ENCODE data around the gene WDR33.
"Not testable (repeated sequence)": the region's sequence is repeated elsewhere in the genome, so short reads cannot be mapped to it uniquely, and the experiment has no call there.

Gene WDR33

DNA sequence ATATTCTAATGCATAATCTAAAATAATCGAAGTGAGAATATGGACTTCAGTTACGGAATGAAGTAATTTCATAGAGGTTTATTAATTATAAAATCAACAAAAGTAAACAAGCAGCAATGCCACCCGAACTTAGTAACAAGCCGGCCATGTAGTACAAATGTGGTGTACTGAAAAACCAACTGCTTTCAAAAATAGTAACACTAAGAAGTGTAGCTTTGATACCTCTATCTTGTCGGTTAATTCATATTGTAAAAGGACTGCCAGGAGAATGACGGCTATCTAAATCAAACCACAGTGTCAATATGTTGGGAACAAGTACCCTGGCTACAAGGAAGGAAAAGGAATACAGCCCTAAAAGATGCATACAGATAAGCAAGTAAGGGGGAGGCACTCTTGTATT lies 48.5 kb downstream of the WDR33 start:
- DNase-seq = no peak

DNA sequence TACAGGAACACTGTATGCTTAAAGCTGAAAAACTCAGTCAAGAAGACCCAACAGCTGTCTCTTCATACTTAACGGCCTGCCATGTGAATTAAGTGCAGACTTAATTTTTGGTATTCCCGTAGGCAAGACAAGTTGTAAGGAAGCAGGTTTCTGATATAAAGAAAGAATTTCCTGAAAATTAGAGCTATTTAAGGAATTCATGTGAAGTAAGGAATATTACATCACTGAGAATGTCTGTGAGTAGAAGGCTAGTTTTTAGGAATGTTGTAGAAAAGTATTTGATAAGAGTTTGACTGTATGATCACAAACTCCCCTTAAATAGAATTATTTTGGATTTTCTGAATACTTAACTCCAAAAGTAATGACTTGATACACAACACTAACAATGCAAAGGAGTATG lies 51.0 kb downstream of the WDR33 start:
- no peak for DNase-seq

DNA sequence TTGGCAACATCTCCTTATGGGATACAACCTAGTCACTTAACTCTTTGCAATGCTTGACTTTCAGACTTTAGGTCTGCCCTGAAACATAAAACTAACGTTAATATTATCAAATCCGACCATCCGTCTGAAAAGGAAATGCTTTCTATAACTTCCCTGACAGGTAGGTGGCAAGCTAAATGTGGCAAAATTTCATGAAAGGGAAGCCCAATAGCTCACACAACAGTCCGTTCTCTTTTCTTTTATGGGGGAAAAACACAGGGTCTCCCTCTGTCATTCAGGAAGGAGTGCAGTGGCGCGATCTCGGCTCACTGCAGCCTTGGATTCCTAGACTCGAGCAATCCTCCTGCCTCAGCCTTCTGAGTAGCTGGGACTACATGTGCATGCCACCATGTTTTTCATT lies 56.8 kb downstream of the WDR33 start:
- DNase-seq = no peak

DNA sequence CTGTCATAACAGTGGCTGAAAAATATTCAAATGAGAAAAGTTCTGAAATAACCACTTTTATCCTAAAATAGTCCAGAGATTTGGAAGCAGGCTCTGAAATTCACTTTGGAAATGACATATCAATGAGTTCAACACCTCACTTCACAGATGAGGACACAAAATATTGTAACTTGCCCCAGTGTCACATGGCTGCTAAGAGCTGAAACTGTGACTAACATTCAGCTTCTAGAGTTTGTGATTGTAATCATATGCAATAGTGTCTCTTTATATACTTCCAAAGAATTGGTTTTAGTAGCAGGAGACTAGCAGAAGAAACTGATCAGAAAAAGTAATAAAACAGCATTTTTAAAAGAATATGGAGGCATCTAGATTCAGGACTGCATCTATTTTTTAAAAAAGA lies 57.6 kb downstream of the WDR33 start:
- no peak for DNase-seq

DNA sequence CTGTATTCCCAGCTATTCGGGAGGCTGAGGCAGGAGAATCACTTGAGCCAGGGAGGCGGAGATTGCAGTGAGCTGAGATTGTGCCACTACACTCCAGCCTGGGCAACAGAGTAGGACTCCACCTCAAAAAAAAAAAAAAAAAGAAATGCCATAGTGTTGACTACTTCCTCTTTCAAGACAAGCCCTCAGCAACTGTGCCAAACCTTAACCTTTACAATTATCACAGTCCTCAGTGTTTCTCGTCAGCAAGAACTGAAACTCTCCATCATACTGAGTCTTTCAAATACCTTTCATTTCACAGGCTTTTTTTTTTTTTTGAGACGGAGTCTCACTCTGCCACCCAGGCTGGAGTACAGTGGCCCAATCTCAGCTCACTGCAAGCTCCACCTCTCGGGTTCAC lies 61.4 kb downstream of the WDR33 start:
- not testable (repeated sequence) for DNase-seq

DNA sequence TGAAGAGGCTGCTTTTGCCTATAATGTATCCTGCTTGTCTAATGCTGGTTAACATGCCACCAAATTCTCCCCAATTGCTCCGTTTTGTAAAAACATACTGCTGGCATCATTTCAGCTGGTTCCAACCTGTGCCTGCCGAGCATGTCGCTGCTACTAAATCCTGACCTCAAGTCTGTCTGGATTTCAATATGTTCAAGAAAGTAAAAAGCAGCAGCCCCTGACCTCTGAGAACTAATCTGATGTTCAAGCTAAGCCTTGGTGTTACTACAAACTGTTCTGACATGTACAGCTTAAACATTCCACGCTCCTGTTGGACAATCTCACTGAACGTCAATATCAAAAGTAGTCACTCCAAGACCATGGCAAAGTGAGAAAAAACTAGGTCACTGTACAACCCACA lies 63.4 kb downstream of the WDR33 start:
- DNase-seq = no peak

DNA sequence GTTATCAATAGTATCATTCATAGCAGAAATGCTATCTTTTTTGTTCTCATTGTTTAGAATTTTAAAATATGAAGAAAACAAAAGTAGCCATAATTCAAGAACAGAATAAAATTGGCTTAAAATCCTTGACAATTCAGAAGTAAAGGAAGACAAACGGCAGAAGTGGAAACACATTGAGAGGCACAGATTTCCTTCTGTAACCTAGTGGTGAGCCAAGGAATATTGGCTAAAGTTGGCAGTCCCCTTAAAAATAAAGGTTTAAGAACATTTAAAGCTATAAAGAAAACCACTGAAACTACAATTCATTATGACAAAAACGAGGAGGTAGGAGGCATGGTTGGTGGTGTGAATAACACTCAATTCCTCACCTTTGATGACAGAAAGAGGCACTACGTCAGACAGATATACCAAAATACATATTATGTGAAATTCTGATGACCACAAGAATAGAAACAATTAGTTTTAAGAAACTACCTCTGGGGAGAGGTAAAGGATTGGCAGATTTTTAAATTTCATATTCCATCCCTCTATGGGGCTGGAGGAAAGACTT lies 67.4 kb downstream of the WDR33 start:
- DNase-seq = no peak

DNA sequence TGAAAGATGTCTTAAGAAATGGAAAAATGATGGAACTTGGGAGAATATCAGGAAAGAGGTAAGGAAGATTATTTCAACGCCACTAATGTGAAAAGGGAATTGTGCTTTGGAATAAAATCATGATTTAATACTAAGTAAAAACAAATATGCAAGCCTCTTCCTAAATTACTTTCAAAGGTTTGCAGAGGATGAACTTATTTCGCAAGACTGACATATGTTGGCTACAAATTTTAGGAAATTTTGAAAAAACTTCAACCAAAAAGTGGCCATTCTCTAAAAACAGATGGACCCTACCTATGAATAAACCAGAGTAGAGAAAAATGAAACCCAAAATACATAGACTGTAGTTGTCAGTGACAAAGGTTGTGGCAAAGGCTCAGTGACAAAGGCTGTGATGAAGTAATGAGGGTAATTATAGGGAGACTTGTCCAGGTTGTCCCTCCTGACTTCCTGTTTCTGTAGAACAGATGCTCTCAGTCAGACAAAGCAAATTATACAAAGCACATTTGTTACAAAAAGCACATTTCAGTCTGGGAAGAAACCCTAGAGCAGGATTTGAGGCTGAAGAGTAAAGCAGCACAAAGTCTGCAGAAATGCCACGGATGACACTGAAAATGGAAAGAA lies 70.2 kb downstream of the WDR33 start:
- DNase-seq = peak; percentile 10

DNA sequence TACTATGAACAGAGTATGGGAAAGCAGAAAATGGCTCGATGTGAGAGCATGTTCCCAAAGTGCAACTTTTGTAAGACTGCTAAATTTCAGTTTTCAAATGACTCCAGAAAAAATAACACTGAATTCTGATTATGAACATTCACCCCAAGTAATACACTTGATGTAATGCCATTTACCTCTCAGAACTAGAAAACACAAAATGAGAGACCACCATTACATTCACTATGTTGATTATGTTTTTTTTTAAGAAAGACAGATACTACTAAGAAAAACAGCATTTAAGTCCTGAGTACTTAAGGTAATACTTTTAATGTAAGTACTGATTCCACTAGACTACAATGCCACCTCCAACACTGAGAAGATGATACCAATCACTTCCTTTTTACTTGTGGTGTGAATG lies 71.2 kb downstream of the WDR33 start:
- no peak for DNase-seq

DNA sequence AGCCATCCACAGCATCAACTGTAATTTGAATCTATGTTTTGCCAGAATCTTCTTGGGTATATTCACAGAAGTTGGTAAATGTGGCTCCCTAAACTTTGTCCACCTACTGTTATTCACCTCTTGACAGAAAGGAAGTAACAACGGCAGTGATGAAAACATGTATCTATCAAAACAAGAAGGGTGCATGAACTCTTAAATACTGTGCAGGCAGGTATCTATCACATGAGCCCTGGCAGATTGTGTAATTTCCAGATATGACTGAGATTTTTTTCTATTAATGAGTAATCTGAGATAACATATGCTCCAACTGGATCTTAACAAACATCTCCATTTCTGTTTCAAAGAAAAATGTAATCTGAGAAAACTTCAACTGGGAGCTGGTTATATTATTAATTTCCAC lies 73.1 kb downstream of the WDR33 start:
- no peak for DNase-seq

DNA sequence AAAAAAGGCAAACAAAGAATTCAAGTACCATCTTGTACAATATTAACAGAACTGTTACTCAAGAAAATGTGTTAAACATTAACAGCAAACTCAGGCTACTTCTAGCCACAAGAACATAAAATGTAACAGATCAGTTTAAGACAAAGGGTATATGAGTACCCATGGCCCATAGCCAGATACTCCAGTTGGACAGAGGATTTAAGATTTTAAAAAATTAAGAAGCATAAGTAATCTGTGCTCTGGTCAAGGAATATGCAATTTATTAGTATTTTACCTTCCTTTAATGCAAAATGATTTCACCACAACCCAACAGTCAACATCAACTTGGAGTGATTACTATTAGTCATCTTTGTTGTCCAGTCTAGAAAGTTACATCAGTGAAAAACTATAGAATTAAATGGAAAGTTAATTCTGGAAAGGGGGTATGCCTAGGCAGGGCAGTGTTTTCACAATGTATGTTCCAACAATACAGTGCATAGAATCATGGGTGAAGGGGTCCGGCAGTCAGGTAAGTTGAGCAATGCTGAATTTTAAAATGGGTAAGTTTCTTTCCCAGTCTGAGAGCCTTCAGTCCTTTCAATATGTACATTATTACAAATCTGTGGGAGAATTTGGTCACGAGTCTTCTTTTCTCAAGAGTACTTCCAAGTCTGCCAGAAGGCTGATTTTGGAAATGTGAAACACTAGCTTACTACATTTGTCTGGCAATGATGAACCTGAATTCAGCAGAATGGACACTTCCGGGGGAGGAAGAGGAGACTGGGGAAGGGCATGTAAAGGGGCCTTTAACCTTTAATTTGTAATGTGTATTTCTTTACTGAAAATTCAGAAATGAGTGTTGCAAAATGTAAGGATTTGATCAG lies 75.2 kb downstream of the WDR33 start:
- DNase-seq = no peak

DNA sequence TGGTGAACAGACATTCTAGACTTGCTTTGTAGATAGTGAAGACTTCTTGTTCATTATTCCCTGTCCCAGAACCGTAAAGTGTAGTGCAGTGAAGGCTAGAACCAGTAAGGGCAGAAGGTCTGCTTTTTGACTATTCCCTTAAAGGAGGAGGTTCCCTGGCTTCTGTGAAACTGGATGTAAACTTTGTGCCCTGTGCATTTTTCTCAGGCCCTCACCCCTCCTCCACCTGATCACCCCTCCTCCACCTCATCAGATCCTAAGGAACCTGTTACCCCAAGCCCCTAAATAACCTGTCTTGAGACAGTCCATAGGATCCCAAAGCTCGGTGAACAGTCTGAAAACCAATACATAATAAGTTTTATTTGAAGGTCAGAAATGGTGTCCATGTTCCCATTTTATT lies 75.9 kb downstream of the WDR33 start:
- DNase-seq = no peak

DNA sequence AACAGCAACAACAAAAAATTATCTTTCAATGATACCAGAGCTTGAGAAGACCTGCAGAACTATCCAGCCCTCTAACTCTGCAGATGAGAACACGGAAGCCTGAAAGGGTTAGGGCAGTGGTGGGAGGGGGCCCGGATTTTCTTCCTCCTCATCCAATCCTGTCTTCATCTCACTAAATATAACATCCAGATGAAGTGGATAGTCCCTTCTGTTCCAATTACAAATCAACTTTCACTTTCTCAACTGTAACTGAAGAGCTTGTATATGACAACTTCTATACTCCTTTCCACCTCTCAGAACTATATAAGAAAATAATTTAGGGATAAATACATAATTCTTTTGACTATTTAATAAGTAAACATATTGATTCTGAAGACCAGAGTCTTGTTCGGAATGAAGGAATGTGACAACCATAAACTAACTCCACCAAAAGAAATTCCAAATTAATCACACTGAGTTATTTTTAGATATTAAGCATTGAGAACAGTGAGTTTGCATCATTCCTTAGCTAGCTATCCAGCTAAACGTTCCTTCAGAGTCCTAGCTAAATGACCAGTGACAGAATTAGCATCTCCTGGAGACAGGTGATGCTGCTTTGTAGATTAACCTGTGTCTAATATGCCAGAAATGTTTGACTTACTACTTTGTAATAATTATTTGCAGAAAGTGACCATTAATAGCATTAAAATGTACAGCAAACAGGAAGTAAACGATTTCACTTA lies 77.0 kb downstream of the WDR33 start:
- no peak for DNase-seq

DNA sequence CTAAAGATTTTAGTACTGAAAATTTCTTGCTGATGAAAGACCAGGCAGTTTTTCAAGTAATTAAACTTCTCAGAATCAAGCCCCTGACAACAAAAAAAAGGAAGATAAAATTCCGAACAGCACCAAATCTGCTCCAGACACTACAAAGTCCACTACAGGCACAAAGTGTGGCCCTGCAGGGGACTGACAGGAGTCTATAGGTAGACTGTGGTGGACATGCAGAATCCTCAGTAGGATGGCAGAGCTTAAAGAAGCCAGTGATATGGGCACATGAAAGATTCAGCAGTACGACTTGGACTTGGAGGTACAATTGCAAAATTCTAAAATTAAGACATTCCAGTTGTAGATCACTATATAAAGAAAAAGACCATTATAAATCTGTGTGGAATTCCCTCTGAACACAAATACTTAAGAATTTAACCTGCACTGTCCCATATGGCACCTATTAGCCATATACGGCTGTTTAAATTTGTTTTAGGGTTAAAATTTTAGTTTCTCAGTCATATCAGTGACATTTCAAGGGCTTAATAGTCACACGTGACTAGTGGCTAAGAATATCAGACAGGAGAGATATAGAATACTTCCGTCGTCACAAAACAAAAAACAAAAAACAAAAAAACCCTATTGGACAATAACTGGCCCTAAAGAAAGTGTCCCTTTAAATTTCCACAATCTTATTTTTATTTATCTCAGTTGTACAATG lies 77.7 kb downstream of the WDR33 start:
- no peak for DNase-seq

DNA sequence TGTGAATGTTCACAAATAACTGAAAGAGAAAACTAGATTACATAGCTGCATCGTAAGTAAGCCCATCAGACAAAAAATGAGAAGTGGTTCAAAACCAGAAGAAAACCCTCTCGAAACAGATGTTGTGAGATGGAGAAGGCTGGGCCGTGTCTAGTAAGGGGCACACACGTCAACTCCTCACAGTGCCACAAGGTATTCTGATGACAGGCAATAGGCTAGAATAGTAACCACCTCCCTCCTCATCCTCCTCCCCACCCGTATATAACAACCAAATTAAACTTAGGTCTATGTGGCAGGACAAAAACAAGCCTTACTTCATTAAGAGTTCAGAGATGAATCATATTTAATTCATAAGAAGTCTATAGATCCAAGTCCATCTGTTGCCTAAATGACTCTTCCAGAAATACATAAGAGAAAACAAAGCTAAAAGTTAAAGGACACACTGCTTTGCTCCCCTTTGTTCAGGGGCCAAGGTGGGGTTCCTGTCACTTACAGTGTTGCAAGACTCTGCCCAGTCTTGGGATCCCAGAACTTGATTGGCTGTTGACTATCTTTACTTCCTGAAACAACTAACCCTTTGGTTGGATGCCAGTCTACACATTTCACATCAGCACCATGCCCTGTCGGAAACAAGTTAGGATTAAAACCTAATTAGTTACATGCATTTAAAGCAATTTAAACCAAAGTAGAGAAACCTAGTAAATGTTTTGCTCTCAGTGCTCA lies 84.7 kb downstream of the WDR33 start:
- no peak for DNase-seq

DNA sequence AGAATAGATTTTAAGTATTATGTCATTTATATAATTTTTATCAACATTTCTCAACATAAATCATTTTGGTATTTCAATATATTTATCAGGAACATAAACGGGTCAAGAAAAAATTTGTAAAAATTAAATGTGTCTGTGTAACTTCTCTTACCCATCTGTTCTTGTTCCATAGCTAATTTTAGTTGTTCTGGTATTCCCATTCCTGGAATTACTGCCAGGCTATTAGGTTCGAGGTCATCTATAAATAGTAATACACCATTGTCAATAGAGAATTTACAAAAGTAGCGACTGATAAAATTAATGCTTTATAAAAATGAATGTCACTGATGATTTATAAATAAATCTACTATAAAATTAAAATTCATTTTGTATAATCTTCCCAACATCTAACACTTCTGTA lies 88.2 kb downstream of the WDR33 start:
- no peak for DNase-seq

DNA sequence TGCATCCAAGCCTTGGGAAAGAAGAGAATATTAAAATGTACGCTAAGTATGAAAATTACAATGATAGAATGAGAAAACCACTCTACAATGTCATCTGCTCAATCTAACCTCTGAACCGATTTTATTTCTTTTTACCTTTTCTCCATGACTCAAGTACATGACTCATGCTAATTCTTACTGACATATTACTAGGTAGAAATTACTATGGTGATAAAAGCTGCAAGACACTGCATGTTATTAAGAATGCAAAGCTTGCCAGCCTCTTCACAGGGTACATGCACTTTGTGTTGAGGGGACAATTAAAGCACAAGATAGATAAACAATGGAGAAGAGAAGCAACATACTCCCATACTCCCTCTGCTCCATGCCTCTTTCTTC lies 89.0 kb downstream of the WDR33 start:
- no peak for DNase-seq

DNA sequence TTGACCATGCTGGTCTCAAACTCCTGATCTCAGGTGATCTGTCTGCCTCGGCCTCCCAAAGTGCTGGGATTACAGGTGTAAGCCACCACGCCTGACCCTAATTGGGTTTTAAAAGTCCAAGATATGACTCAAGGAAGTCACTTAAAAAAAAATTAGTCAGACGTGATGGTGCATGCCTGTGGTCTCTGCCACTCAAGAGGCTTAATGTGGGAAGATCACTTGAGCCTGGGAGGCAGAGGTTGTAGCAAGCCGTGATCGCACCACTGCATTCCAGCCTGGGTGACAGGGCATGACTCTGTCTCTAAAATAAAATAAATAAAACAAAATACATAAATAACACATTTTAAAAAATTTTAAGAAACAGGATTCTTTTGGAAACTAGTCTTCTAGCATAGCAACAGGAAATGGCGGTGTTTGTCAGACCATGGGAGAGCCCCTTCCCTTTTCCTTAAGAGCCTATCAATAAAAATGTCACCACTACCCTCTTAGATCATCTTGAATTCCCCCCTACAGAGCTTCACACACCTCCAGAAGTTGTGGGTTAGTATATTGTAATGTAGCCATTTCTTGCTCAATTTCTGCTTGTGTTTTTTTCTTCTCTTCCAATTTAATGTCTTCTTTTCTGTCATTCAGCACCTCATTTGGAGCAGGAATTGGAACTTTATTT lies 89.5 kb downstream of the WDR33 start:
- no peak for DNase-seq

DNA sequence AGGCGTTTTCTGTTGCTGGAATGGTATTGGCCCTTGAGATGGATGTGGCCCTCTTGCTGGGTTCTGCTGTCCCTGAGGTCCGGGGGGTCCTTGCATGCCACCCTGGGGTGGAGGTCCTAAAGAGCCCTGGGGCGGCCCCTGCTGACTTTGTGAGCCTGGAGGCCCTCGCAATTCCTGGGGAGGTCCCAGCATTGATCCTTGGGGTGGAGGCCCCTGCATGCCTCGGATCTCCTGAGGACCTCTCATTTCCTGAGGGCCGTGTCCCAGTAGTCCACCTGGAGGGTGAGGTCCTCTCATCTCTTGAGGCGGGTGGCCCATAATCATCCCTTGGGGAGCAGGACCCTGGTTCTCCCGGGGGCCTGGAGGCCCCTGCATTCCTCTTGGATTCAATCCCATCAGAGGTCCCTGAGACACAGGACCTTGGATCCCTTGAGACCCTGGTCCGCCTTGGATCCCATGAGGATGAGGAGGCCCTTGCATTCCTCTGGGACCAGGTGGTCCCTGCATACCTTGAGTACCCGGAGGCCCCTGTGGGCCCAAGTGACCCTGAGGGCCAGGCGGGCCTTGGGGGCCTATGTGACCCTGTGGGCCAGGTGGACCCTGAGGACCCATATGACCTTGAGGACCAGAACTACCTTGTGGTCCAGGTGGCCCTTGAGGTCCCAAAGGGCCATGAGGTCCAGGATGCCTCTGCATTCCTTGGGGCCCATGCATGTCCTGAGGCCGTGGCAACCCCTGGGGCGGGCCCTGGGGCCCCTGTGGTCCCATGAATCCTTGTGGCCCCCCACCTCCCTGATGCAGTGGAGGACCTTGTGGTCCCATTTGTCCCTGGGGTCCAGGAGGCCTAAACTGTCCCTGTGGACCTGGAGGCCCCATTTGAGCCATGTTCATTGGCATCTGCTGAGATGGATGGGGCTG lies 91.4 kb downstream of the WDR33 start:
- no peak for DNase-seq

DNA sequence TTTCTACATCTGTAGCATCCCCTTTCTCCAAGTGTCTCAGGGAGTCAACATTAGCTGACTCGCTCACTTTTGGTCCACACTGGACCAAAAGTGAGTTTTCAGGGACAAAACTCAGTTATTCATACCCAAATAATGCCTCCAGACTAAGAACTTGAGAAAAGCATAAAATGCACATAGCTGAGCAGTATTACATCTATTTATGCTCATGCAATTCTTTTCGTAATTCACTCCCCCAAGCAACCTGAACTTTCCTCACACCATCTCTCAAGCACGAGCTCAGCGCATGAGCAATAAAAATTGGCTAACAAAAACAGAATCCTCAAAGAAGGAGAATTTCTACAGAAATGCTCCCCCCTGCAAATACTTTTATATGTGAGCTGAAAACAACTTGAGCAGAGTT lies 92.7 kb downstream of the WDR33 start:
- no peak for DNase-seq

All from NCI-H1436 (cell line).